ENCODE data around the gene MYO16.

MYO16 gene

GRCh38 chr13:109146912-109147647, 517.7 kb downstream of the MYO16 start:
- no peak overlapping the region for H3K27ac ChIP-seq
- TF ChIP-seq, protein P1, sequence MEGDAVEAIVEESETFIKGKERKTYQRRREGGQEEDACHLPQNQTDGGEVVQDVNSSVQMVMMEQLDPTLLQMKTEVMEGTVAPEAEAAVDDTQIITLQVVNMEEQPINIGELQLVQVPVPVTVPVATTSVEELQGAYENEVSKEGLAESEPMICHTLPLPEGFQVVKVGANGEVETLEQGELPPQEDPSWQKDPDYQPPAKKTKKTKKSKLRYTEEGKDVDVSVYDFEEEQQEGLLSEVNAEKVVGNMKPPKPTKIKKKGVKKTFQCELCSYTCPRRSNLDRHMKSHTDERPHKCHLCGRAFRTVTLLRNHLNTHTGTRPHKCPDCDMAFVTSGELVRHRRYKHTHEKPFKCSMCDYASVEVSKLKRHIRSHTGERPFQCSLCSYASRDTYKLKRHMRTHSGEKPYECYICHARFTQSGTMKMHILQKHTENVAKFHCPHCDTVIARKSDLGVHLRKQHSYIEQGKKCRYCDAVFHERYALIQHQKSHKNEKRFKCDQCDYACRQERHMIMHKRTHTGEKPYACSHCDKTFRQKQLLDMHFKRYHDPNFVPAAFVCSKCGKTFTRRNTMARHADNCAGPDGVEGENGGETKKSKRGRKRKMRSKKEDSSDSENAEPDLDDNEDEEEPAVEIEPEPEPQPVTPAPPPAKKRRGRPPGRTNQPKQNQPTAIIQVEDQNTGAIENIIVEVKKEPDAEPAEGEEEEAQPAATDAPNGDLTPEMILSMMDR (IDR thresholded peaks at IDR 0.05): no peak
- no peak for TF ChIP-seq ZFX (IDR thresholded peaks at IDR 0.05; ENCODE audit: borderline replicate concordance)

DNA sequence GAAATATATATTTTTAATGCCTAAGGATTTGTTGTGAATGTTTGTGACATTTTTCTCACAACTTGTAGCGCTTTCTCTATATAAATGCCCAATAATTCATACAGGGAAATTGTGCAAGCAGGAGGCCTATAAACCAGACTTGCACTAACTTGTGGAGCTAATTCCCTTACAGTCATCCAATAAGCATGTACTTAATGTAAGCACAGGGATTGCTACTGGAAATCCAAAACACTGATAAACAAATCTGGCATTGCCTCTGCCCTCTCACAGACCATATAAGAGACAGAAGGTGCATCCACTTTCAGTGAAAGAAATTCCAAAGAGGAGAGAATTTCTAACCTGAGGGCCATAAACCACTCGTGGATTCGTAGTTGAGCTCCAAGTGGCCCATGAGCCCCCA, 518.8 kb downstream of the MYO16 start:
- H3K27ac ChIP-seq: no peak overlapping the region
- TF ChIP-seq, protein P1 (IDR thresholded peaks at IDR 0.05): no peak
- TF ChIP-seq ZFX (IDR thresholded peaks at IDR 0.05; ENCODE audit: borderline replicate concordance): no peak

- H3K27ac ChIP-seq: no peak overlapping the region
- TF ChIP-seq ZFX (IDR thresholded peaks at IDR 0.05; ENCODE audit: borderline replicate concordance): no peak
- TF ChIP-seq, protein P1 (IDR thresholded peaks at IDR 0.05): no peak
Measured at GRCh38 chr13:109150696-109151095, 521.3 kb downstream of the MYO16 start.

DNA sequence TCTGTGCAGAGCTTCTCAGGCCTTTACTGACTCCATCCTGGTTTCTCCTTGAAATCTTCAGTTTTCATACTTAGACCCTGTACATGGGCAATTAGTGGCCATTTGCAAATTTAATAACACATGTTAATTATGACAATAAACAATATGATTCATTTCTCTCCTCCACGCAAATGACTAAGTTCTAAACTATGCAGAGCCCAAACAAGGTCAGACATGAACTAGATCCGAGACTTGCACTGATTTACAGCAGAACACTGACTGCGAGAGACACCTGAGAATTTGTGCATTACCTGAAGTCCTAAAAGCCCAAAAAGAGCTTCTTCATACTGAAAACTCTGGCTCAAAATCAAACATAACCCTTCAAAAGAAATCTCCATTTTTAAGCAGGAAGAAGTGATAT, 521.8 kb downstream of the MYO16 start:
- no peak overlapping the region for H3K27ac ChIP-seq
- TF ChIP-seq, protein P1 (IDR thresholded peaks at IDR 0.05): no peak
- no peak for TF ChIP-seq ZFX (IDR thresholded peaks at IDR 0.05; ENCODE audit: borderline replicate concordance)

DNA sequence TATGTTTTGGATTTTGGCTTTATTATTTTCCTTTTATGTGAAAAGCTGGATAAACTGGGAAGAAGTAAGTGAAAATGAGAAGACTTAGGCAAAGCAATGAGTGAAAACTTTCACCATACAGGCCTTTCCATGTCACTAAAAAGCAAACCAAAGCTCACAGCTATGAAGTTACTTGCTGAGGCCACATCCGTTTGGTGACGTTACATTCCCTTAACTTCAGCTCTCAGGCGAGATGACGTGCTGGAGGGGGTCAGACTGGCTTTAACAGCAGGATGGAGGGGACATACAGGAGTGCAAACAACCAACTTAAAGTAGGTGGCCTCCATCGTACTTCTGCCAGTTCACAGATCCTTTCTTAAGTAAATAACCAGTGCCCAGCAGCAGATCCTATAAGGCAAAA, 522.3 kb downstream of the MYO16 start:
- TF ChIP-seq, protein P1 (IDR thresholded peaks at IDR 0.05): no peak
- no peak for TF ChIP-seq ZFX (IDR thresholded peaks at IDR 0.05; ENCODE audit: borderline replicate concordance)
- no peak overlapping the region for H3K27ac ChIP-seq

DNA sequence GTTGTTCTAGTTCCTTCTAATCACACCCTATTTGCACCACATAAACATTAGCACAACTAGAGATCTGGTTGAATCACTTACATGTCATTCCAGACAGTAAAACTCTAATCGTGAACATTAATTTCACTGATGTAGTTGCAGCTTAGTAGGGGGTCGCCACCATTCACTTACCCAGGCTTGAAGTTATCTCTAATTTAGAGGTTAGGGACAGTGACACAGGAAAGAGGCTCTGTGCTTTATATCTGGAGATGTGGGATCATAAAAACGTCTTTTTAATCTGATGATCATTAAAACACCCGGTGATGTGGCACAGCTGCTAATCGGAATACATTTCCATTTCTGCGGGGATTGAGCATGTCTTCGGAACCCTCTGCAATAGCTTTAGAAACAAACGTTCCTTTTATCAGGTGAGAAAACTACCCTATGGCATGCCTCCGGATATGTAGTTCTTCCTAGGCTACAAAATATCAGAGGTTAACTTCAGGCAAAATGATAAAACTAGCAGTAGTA, 523.0 kb downstream of the MYO16 start:
- no peak for TF ChIP-seq ZFX (IDR thresholded peaks at IDR 0.05; ENCODE audit: borderline replicate concordance)
- TF ChIP-seq, protein P1 (IDR thresholded peaks at IDR 0.05): no peak
- no peak overlapping the region for H3K27ac ChIP-seq

GRCh38 chr13:109152941-109153340, 523.5 kb downstream of the MYO16 start:
- H3K27ac ChIP-seq: no peak overlapping the region
- TF ChIP-seq ZFX (IDR thresholded peaks at IDR 0.05; ENCODE audit: borderline replicate concordance): no peak
- TF ChIP-seq, protein P1 (IDR thresholded peaks at IDR 0.05): no peak
